Right lobe of liver (tissue), 4 donors: ENCODE data around the gene DMRTC2.

Experiments
- POLR2A ChIP-seq: fragments of 450-650 bp; IDR thresholded peaks from one replicate; pipeline ENCODE4 v1.6.1; 2017; ENCODE audit warnings: antibody characterized with exemption, mild to moderate bottlenecking
- TF ChIP-seq, protein P1 (sequence below), 4 donors: fragments of 200-600 bp in 3 of 4; fragments of 450-650 bp in 1 of 4; IDR thresholded peaks; one replicate each; pipeline versions ENCODE4 v1.5.1 to v1.8.0; 2016 to 2022; ENCODE audit warnings: antibody characterized with exemption in 4 of 4, mild to moderate bottlenecking in 2 of 4
- donor health status: DM: no; HTN: no; CAD: no.
- donor health status: DM: no; HTN: no; CAD: no.
- donor health status: DM: no; HTN: yes; CAD: no.

GRCh38 chr19:41886761-41887710 lies 42.2 kb downstream of the DMRTC2 start:
- TF ChIP-seq, protein P1, sequence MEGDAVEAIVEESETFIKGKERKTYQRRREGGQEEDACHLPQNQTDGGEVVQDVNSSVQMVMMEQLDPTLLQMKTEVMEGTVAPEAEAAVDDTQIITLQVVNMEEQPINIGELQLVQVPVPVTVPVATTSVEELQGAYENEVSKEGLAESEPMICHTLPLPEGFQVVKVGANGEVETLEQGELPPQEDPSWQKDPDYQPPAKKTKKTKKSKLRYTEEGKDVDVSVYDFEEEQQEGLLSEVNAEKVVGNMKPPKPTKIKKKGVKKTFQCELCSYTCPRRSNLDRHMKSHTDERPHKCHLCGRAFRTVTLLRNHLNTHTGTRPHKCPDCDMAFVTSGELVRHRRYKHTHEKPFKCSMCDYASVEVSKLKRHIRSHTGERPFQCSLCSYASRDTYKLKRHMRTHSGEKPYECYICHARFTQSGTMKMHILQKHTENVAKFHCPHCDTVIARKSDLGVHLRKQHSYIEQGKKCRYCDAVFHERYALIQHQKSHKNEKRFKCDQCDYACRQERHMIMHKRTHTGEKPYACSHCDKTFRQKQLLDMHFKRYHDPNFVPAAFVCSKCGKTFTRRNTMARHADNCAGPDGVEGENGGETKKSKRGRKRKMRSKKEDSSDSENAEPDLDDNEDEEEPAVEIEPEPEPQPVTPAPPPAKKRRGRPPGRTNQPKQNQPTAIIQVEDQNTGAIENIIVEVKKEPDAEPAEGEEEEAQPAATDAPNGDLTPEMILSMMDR (IDR thresholded peaks at IDR 0.05), result no peak
- no peak for TF ChIP-seq POLR2A
